ENCODE results near the gene ABCA2. TPM values are rescaled to one million over a fixed set of nuclear protein-coding genes. Genes with fewer than 3 reads are reported as not detected.

The ABCA2 gene
- total and polyA plus RNA-seq, 2 experiments from 2014 or later: 7.0 to 16.0 TPM

GRCh38 chr9:136970361-136970760, 57.7 kb downstream of the ABCA2 start:
- H3K27ac Mint-ChIP-seq: no peak overlapping the region
- H3K9me3 Mint-ChIP-seq: no peaks in the 10 kb centered on the region; the same call in 2 of the 3 replicates
- peaks cover 9% of the 10 kb centered on the region for H3K4me1 Mint-ChIP-seq
- no peak overlapping the region for H3K4me3 Mint-ChIP-seq
- Histone ChIP-seq H4K20me1 (replicated peaks; ENCODE audit: insufficient read depth) (no peaks in the 10 kb centered on the region), H3K4me2 (no peak overlapping the region), H3K79me2 (replicated peaks; ENCODE audit: insufficient read depth) (no peaks in the 10 kb centered on the region), H2AFZ (no peak overlapping the region), H3K27me3 (ENCODE audit: insufficient read depth) (no peaks in the 10 kb centered on the region), H3F3A (replicated peaks; ENCODE audit: low read depth) (no peaks in the 10 kb centered on the region), H3K9me2 (ENCODE audit: insufficient read depth) (no peaks in the 10 kb centered on the region), H3K27ac (ENCODE audit: low read depth) (no peak overlapping the region), H3K4me1 (ENCODE audit: insufficient read depth) (peaks cover 9% of the 10 kb centered on the region), H3K4me3 (no peak overlapping the region), H3K36me3 (ENCODE audit: insufficient read depth) (no peaks in the 10 kb centered on the region)
- no peak for ATAC-seq
- peaks cover 5% of the 10 kb centered on the region for H3K27me3 Mint-ChIP-seq (ENCODE audit: insufficient read depth, low read depth, poor library complexity)
- H3K36me3 Mint-ChIP-seq (ENCODE audit: low read depth): no peaks in the 10 kb centered on the region
- no peak for DNase-seq (ENCODE audit: low spot score)
- TF ChIP-seq STAT1 (IDR thresholded peaks at IDR 0.05; ENCODE audit: unreplicated experiment): no peak
- TF ChIP-seq ZNF114 (CRISPR knock-in tag; IDR thresholded peaks at IDR 0.05): no peak
- TF ChIP-seq ZNF462 (CRISPR knock-in tag; IDR thresholded peaks at IDR 0.05): no peak
- TF ChIP-seq ETS1 (IDR thresholded peaks at IDR 0.05): no peak
- TF ChIP-seq EZH2phosphoT487 (IDR thresholded peaks at IDR 0.05; ENCODE audit: unreplicated experiment): no peak
- TF ChIP-seq ZNF331 (CRISPR knock-in tag; IDR thresholded peaks at IDR 0.05; ENCODE audit: low read depth): no peak
- no peak for TF ChIP-seq CREB1 (CRISPR knock-in tag; IDR thresholded peaks at IDR 0.05; ENCODE audit: low read depth)
- no peak for TF ChIP-seq CTCF (conservative IDR thresholded peaks at IDR 0.05; ENCODE audit: low read depth in 2 of 2)
